HFFc6 (cell line): ENCODE measurements around the gene PTPRD. TPM values are rescaled to one million over a fixed set of nuclear protein-coding genes. Genes with fewer than 3 reads are reported as not detected.

Source experiments
- DNase-seq: peaks from one replicate; pipeline ENCODE4 v3.0.0-alpha.2; 2018
- H3K27ac Mint-ChIP-seq: 2 replicates; pipeline ENCODE4 v1.8.0; 2020; ENCODE audit warnings: mild to moderate bottlenecking, mixed read lengths
- H3K27me3 Mint-ChIP-seq: 2 replicates; pipeline ENCODE4 v1.8.0; 2021; ENCODE audit warnings: mild to moderate bottlenecking, moderate library complexity, mixed read lengths; ENCODE audit not compliant: insufficient read depth
- H3K36me3 Mint-ChIP-seq: 2 replicates; pipeline ENCODE4 v1.8.0; 2021; ENCODE audit warnings: low read depth, mixed read lengths
- H3K4me1 Mint-ChIP-seq: 2 replicates; pipeline ENCODE4 v1.8.0; 2020; ENCODE audit warnings: low read depth, mixed read lengths
- H3K4me3 Mint-ChIP-seq: 2 replicates; pipeline ENCODE4 v1.8.0; 2020; ENCODE audit warnings: mild to moderate bottlenecking, moderate library complexity, mixed read lengths
- H3K9me3 Mint-ChIP-seq: 2 replicates; pipeline ENCODE4 v1.8.0; 2020; ENCODE audit warnings: mild to moderate bottlenecking, mixed read lengths
- CTCF ChIP-seq: fragments of 200-600 bp; sonication (generic); IDR thresholded peaks from 2 replicates; pipeline ENCODE4 v1.5.0; 2021; ENCODE audit warnings: antibody characterized with exemption, mild to moderate bottlenecking
- total RNA-seq, 6 experiments: library from RNA; stranded (reverse); fragmentation: NEBNext Ultra II Directional; extraction: Animal tissue kit (Norgen Biotek cat#: 25700); gene quantifications; 2 replicates in 1 of 6; 3 replicates in 5 of 6; pipeline ENCODE4 v1.2.3, GENCODE V29; 2021

The PTPRD gene
- total RNA-seq, 6 experiments from 2014 or later, result not detected

GRCh38 chr9:8389531-8389930 lies 2223.3 kb downstream of the PTPRD start:
- no peak overlapping the region for H3K4me3 Mint-ChIP-seq
- no peaks in the 10 kb centered on the region for H3K36me3 Mint-ChIP-seq
- H3K27me3 Mint-ChIP-seq, result no peaks in the 10 kb centered on the region
- no peak for DNase-seq
- TF ChIP-seq CTCF, result no peak
- peaks cover 47% of the 10 kb centered on the region for H3K9me3 Mint-ChIP-seq
- H3K27ac Mint-ChIP-seq, result no peak overlapping the region
- H3K4me1 Mint-ChIP-seq, result no peaks in the 10 kb centered on the region

- Mint-ChIP-seq H3K9me3 (peaks cover 47% of the 10 kb centered on the region), H3K4me1 (no peaks in the 10 kb centered on the region), H3K36me3 (no peaks in the 10 kb centered on the region), H3K27ac (no peak overlapping the region), H3K27me3 (no peaks in the 10 kb centered on the region), H3K4me3 (no peak overlapping the region)
- DNase-seq, result no peak
- no peak for TF ChIP-seq CTCF
Observed at GRCh38 chr9:8388132-8388531, 2224.7 kb downstream of the PTPRD start.

- Mint-ChIP-seq H3K27ac (no peak overlapping the region), H3K4me1 (no peaks in the 10 kb centered on the region), H3K9me3 (peaks cover 56% of the 10 kb centered on the region), H3K27me3 (no peaks in the 10 kb centered on the region), H3K4me3 (no peak overlapping the region), H3K36me3 (no peaks in the 10 kb centered on the region)
- no peak for DNase-seq
- no peak for TF ChIP-seq CTCF
Observed at GRCh38 chr9:8384091-8384490, 2228.7 kb downstream of the PTPRD start.

- H3K27ac Mint-ChIP-seq, result no peak overlapping the region
- no peaks in the 10 kb centered on the region for H3K36me3 Mint-ChIP-seq
- no peak for DNase-seq
Observed at GRCh38 chr9:8382777-8383527, 2229.8 kb downstream of the PTPRD start.

GRCh38 chr9:8382266-8382665 lies 2230.5 kb downstream of the PTPRD start:
- Mint-ChIP-seq H3K27ac (no peak overlapping the region), H3K9me3 (peaks cover 50% of the 10 kb centered on the region), H3K36me3 (no peaks in the 10 kb centered on the region), H3K4me1 (no peaks in the 10 kb centered on the region), H3K4me3 (no peak overlapping the region), H3K27me3 (no peaks in the 10 kb centered on the region)
- no peak for DNase-seq
- TF ChIP-seq CTCF, result no peak

More at GRCh38 chr9:8382777-8383527, 2229.8 kb downstream of the PTPRD start:
- Mint-ChIP-seq H3K27me3 (no peaks in the 10 kb centered on the region), H3K9me3 (peaks cover 50% of the 10 kb centered on the region), H3K4me1 (no peaks in the 10 kb centered on the region), H3K4me3 (no peak overlapping the region)
- TF ChIP-seq CTCF, result no peak
